ENCODE measurements around the gene EIF5. TPM values are rescaled to one million over a fixed set of nuclear protein-coding genes. Genes with fewer than 3 reads are reported as not detected.

Gene EIF5
- total and polyA plus RNA-seq, 11 donors: 38.1 to 304 (median 255) TPM

DNA sequence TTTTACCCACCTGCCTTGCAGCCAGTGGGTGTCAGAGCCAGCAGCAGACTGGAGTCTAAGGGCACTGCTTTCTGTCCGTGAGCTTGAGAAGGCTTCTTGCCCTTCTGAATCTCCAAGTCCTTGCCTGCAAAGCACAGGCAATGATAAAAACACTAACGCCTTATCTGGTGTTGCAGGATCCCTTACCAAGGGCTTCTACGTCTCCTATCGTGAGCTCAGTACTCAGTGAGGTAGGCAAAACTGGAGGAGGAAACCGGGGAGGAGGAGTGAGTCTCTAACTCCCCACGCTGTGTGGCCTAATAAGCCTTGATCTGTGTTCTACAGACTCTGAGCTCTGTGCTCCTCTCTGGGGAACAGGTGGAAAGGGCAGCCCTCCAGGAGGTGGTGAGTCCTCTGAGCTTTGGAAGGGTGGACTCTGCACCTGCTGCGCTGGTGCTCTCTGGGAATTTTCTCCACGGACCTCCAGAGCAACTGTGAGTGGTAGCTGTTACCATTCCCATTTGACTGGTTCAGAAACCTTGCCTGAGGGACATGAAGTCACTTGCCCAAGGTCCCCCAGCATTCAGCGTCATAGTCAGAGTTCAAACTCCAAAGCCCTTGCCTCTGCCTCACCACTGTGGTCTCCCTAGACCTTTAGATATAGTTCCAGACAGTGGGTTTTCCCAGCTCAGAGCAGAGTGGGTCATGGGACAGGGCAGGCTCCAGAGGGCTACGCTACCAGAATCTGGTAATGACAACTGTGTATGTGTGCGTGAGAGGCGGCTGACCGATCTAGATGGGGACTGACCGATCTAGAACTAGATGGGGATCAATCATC lies 44.2 kb downstream of the EIF5 start:
- WGBS, 4 donors: 61 to 74% (median 71%) methylated on average over 13 to 14 of the region's 14 CpGs
- H3K27ac ChIP-seq: no peak overlapping the region
- H3K4me1 ChIP-seq: no peaks in the 10 kb centered on the region
- ATAC-seq (no peak), DNase-seq (no peak)
- TF ChIP-seq, protein P1, sequence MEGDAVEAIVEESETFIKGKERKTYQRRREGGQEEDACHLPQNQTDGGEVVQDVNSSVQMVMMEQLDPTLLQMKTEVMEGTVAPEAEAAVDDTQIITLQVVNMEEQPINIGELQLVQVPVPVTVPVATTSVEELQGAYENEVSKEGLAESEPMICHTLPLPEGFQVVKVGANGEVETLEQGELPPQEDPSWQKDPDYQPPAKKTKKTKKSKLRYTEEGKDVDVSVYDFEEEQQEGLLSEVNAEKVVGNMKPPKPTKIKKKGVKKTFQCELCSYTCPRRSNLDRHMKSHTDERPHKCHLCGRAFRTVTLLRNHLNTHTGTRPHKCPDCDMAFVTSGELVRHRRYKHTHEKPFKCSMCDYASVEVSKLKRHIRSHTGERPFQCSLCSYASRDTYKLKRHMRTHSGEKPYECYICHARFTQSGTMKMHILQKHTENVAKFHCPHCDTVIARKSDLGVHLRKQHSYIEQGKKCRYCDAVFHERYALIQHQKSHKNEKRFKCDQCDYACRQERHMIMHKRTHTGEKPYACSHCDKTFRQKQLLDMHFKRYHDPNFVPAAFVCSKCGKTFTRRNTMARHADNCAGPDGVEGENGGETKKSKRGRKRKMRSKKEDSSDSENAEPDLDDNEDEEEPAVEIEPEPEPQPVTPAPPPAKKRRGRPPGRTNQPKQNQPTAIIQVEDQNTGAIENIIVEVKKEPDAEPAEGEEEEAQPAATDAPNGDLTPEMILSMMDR (IDR thresholded peaks at IDR 0.05): no peak
- TF ChIP-seq POLR2A (IDR thresholded peaks at IDR 0.05): no peak
- intact Hi-C loops (cut with DNase I): no loop called here
- no peak overlapping the region for H3K4me3 ChIP-seq
- H3K27me3 ChIP-seq: no peaks in the 10 kb centered on the region
- no peaks in the 10 kb centered on the region for H3K9me3 ChIP-seq
- H3K36me3 ChIP-seq: no peaks in the 10 kb centered on the region

DNA sequence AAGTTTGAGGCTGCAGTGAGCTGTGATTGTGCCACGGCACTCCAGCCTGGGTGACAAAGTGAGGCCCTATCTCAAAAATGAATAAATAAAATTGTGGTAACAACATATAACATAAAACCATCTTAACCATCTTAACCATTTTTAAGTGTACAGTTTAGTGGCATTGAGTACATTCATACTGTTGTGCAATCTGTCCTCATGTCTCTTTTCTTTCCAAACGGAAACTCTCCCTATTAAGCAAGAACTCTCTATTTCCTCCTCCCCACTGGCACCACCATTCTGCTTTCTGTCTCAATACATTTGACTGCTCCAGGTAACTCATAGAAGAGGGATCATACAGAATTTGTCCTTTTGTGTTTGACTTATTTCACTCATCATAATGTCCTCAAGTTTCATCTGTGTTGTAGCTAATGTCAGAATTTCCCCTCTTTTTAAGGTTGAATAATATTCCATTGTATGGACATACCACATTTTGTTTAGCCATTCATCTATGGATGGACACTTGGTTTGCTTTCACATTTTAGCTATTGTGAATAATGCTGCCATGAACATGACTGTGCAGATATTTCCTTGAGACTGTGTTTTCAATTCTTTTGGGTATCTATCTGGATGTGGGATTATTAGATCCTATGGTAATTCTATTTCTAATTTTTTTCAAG lies 46.8 kb downstream of the EIF5 start:
- 0 to 27% (median 20%) methylated on average over 2 of the region's 2 CpGs for WGBS, 4 donors
- Histone ChIP-seq H3K27me3 (no peaks in the 10 kb centered on the region), H3K27ac (no peak overlapping the region), H3K36me3 (no peaks in the 10 kb centered on the region), H3K9me3 (no peaks in the 10 kb centered on the region), H3K4me3 (no peak overlapping the region), H3K4me1 (peaks cover 0 to 8% (median 5%) of the 10 kb centered on the region in 12 donors)
- DNase-seq (no peak), ATAC-seq (no peak)
- intact Hi-C loops (cut with DNase I): loop anchor here in 4 of 10 donors (5.0 to 10.0 kb wide), 3 partner anchors 39 to 46 kb away; partner anchors contain the start of gene EIF5 (in 2 of the 4)
- no peak for TF ChIP-seq POLR2A (IDR thresholded peaks at IDR 0.05)
- TF ChIP-seq, protein P1 (IDR thresholded peaks at IDR 0.05): no peak

DNA sequence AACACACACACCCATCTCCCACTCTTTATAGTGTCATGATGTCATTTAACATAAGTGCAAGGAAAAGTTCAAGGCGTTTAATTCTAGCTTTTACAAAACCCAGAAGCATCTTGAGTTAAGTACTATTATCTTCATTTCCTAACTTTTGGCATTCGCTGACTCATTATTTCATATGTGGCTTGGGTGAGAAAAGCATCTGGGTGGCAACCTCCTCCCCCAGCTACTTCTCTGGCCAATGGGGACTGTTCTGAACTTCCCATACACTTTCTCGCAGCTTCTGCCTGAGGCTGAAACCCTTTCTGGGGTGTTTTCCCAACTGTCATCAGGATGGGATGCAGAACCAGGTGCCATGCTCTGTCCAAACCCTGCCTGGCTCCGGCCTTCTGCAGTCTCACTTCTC lies 48.3 kb downstream of the EIF5 start:
- Histone ChIP-seq H3K27me3 (no peaks in the 10 kb centered on the region), H3K4me3 (no peak overlapping the region), H3K4me1 (peaks cover 0 to 14% (median 11%) of the 10 kb centered on the region in 12 donors), H3K27ac (no peak overlapping the region), H3K36me3 (no peaks in the 10 kb centered on the region), H3K9me3 (no peaks in the 10 kb centered on the region)
- TF ChIP-seq, protein P1 (IDR thresholded peaks at IDR 0.05): no peak
- no peak for TF ChIP-seq POLR2A (IDR thresholded peaks at IDR 0.05)
- DNase-seq: no peak
- WGBS, 4 donors: 51 to 63% (median 58%) methylated on average over 4 of the region's 4 CpGs
- intact Hi-C loops (cut with DNase I): loop anchor here in 4 of 10 donors (5.0 to 10.0 kb wide), 3 partner anchors 40 to 48 kb away; partner anchors contain the start of gene EIF5 (in 2 of the 4)
- ATAC-seq: no peak

All from heart left ventricle (tissue), 16 donors.